HG03565 (cell line): ENCODE data around the gene NMUR1.

Experiments used
- ATAC-seq: cut with Tn5 transposase; IDR thresholded peaks from one replicate; pipeline ENCODE4 v1.9.1; 2021; ENCODE audit warnings: mild to moderate bottlenecking, moderate library complexity; ENCODE audit not compliant: unreplicated experiment

NMUR1 gene

GRCh38 chr2:231554748-231555545 lies 24.7 kb upstream of the NMUR1 start:
- no peak for ATAC-seq

GRCh38 chr2:231554327-231554726 lies 24.1 kb upstream of the NMUR1 start:
- ATAC-seq, result no peak

- ATAC-seq, result no peak
These were observed 22.5 kb upstream of the NMUR1 start for GRCh38 chr2:231552752-231553151.

- no peak for ATAC-seq
These were observed 19.4 kb upstream of the NMUR1 start for GRCh38 chr2:231549446-231550239.

- ATAC-seq, result no peak
These were observed 18.5 kb upstream of the NMUR1 start for GRCh38 chr2:231548752-231549151.

- no peak for ATAC-seq
These were observed 17.3 kb upstream of the NMUR1 start for GRCh38 chr2:231547315-231548110.

GRCh38 chr2:231546014-231546715 lies 15.9 kb upstream of the NMUR1 start:
- ATAC-seq, result no peak

- ATAC-seq, result peak; percentile 98
These were observed 15.1 kb upstream of the NMUR1 start for GRCh38 chr2:231545105-231545902.

GRCh38 chr2:231542136-231542535 lies 11.9 kb upstream of the NMUR1 start:
- no peak for ATAC-seq

GRCh38 chr2:231541645-231542044 lies 11.4 kb upstream of the NMUR1 start:
- no peak for ATAC-seq

GRCh38 chr2:231539991-231540390 lies 9.7 kb upstream of the NMUR1 start:
- ATAC-seq, result no peak

GRCh38 chr2:231535961-231536360 lies 5.7 kb upstream of the NMUR1 start:
- ATAC-seq, result no peak

- no peak for ATAC-seq
These were observed 3.5 kb upstream of the NMUR1 start for GRCh38 chr2:231533777-231534125.

GRCh38 chr2:231533086-231533776 lies 3.0 kb upstream of the NMUR1 start:
- ATAC-seq, result no peak

- no peak for ATAC-seq
These were observed 2.5 kb upstream of the NMUR1 start for GRCh38 chr2:231532756-231533035.

- ATAC-seq, result no peak
These were observed 1.9 kb upstream of the NMUR1 start for GRCh38 chr2:231531883-231532755.

- no peak for ATAC-seq
These were observed 1.2 kb upstream of the NMUR1 start for GRCh38 chr2:231531466-231531865.

- no peak for ATAC-seq
These were observed 1.6 kb downstream of the NMUR1 start for GRCh38 chr2:231528636-231529030.
